ENCODE results near the gene CYP4F11. TPM values are rescaled to one million over a fixed set of nuclear protein-coding genes. Genes with fewer than 3 reads are reported as not detected.

CYP4F11 gene
- total and polyA plus RNA-seq, 2 of the 13 experiments (the other 11 are each of a cell fraction or from before 2014, with no cell fraction given): 7.8 to 8.4 TPM

DNA sequence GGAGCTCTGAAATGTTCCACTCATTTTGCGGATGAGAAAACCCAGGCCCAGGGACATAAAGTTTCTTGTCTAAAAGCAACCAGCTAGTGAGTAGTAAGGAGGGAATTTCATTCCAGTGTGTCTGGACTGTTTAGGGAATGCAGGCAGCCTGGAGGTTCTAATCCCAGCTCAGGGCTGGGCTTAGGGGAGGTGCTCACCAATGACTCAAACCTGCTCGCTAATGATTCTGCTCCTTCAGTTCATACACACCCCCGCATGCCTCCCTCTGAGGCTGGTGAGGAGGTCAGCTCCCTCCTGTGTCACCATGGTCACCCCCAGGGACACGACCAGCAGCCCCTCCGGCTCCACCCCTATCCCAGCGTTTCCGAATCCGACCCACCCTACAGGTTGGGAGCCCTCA is 71.1 kb downstream of the CYP4F11 start (continued):
- TF ChIP-seq, protein P1, sequence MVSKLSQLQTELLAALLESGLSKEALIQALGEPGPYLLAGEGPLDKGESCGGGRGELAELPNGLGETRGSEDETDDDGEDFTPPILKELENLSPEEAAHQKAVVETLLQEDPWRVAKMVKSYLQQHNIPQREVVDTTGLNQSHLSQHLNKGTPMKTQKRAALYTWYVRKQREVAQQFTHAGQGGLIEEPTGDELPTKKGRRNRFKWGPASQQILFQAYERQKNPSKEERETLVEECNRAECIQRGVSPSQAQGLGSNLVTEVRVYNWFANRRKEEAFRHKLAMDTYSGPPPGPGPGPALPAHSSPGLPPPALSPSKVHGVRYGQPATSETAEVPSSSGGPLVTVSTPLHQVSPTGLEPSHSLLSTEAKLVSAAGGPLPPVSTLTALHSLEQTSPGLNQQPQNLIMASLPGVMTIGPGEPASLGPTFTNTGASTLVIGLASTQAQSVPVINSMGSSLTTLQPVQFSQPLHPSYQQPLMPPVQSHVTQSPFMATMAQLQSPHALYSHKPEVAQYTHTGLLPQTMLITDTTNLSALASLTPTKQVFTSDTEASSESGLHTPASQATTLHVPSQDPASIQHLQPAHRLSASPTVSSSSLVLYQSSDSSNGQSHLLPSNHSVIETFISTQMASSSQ (IDR thresholded peaks at IDR 0.05; ENCODE audit: low read depth): no peak
- TF ChIP-seq, protein P1 (CRISPR knock-in tag; IDR thresholded peaks at IDR 0.05; ENCODE audit: borderline replicate concordance): no peak
- no peak for TF ChIP-seq MLLT10 (CRISPR knock-in tag; IDR thresholded peaks at IDR 0.05)
- TF ChIP-seq ZNF747 (CRISPR knock-in tag; IDR thresholded peaks at IDR 0.05; ENCODE audit: borderline replicate concordance): no peak
- no peak for TF ChIP-seq EED (CRISPR knock-in tag; IDR thresholded peaks at IDR 0.05)
- TF ChIP-seq, protein P2, sequence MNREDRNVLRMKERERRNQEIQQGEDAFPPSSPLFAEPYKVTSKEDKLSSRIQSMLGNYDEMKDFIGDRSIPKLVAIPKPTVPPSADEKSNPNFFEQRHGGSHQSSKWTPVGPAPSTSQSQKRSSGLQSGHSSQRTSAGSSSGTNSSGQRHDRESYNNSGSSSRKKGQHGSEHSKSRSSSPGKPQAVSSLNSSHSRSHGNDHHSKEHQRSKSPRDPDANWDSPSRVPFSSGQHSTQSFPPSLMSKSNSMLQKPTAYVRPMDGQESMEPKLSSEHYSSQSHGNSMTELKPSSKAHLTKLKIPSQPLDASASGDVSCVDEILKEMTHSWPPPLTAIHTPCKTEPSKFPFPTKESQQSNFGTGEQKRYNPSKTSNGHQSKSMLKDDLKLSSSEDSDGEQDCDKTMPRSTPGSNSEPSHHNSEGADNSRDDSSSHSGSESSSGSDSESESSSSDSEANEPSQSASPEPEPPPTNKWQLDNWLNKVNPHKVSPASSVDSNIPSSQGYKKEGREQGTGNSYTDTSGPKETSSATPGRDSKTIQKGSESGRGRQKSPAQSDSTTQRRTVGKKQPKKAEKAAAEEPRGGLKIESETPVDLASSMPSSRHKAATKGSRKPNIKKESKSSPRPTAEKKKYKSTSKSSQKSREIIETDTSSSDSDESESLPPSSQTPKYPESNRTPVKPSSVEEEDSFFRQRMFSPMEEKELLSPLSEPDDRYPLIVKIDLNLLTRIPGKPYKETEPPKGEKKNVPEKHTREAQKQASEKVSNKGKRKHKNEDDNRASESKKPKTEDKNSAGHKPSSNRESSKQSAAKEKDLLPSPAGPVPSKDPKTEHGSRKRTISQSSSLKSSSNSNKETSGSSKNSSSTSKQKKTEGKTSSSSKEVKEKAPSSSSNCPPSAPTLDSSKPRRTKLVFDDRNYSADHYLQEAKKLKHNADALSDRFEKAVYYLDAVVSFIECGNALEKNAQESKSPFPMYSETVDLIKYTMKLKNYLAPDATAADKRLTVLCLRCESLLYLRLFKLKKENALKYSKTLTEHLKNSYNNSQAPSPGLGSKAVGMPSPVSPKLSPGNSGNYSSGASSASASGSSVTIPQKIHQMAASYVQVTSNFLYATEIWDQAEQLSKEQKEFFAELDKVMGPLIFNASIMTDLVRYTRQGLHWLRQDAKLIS (CRISPR knock-in tag; IDR thresholded peaks at IDR 0.05): no peak
- TF ChIP-seq, protein P3, sequence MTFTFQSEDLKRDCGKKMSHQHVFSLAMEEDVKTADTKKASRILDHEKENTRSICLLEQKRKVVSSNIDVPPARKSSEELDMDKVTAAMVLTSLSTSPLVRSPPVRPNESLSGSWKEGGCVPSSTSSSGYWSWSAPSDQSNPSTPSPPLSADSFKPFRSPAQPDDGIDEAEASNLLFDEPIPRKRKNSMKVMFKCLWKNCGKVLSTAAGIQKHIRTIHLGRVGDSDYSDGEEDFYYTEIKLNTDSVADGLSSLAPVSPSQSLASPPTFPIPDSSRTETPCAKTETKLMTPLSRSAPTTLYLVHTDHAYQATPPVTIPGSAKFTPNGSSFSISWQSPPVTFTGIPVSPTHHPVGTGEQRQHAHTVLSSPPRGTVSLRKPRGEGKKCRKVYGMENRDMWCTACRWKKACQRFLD (CRISPR knock-in tag; IDR thresholded peaks at IDR 0.05; ENCODE audit: borderline replicate concordance): no peak
- no peak for TF ChIP-seq ZNF7 (CRISPR knock-in tag; IDR thresholded peaks at IDR 0.05)
- TF ChIP-seq ARID2 (CRISPR knock-in tag; IDR thresholded peaks at IDR 0.05; ENCODE audit: borderline replicate concordance): no peak
- TF ChIP-seq, protein P4, sequence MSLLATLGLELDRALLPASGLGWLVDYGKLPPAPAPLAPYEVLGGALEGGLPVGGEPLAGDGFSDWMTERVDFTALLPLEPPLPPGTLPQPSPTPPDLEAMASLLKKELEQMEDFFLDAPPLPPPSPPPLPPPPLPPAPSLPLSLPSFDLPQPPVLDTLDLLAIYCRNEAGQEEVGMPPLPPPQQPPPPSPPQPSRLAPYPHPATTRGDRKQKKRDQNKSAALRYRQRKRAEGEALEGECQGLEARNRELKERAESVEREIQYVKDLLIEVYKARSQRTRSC (CRISPR knock-in tag; IDR thresholded peaks at IDR 0.05; ENCODE audit: low read depth): no peak
- TF ChIP-seq HNRNPLL (IDR thresholded peaks at IDR 0.05; ENCODE audit: low read depth, low read length, poor library complexity, severe bottlenecking): no peak

All from HepG2 (cell line).